ENCODE results near the gene FGD3. TPM values are rescaled to one million over a fixed set of nuclear protein-coding genes. Genes with fewer than 3 reads are reported as not detected.

Gene FGD3
- total and polyA plus RNA-seq, 4 donors, result 5.8 to 17.2 (median 10.8) TPM

DNA sequence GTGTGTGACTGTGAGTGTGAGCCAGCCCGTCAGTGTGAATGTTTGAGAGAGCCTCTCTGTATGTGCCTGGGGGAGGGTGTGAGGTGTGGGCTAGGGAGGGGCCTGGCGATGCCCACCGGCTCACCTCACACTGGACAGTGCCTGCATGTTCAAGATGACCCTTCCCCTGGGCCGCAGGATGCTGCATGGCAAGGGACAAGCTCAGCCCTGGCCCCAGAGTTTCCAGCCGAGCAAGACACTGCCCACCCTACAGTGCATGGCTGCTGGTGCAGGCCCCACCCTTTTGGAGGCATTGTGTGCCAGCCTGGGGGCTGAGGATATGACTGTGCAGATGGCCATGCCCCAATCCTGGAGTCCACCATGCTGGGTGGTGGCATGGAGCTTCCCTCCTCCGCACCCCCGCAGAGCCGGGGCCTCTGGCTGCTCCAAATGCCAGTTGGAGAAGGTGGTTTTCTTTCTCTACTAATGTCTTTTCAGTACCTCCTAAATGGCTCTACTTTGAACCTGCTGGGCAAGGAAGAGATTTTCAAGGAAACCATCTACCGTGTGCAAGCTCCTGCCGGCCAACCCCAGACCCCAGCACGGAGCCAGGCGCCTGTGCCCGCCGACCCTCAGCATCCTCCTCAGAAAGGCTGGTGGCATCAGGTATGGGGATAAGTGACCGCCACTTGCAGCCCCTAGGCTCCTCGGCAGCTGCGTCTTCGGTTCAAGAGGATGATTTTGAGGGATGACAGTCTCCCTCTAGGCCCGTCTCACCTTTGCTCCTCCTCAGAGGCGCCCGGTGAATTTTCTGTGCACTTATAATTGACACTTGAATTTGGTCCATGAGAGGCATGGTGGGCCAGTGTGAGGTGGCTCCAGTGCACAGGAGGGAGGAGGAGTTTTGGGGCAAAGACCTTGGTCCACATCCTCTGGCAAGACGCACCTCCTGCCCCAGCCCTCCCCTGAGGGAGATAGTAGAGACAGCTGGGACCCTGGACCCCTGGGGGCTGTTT is 27.7 kb downstream of the FGD3 start:
- 90% methylated on average over 12 of the region's 22 CpGs for WGBS (ENCODE audit: insufficient coverage)
- Histone ChIP-seq H3K9me3 (ENCODE audit: control insufficient read depth, insufficient read depth, low read length) (no peaks in the 10 kb centered on the region), H3K4me3 (ENCODE audit: low read depth, low read length) (no peak overlapping the region), H3K27me3 (ENCODE audit: control insufficient read depth, insufficient read depth, low read length) (no peaks in the 10 kb centered on the region), H3K27ac (ENCODE audit: low read depth, low read length) (no peak overlapping the region), H3K4me1 (ENCODE audit: control insufficient read depth, insufficient read depth, low read length) (peaks cover 10% of the 10 kb centered on the region), H3K36me3 (ENCODE audit: control insufficient read depth, insufficient read depth, low read length) (peaks cover 34% of the 10 kb centered on the region)
- DNase-seq (ENCODE audit: low read depth in 4 of 6, low spot score in 6 of 6), result no peak

DNA sequence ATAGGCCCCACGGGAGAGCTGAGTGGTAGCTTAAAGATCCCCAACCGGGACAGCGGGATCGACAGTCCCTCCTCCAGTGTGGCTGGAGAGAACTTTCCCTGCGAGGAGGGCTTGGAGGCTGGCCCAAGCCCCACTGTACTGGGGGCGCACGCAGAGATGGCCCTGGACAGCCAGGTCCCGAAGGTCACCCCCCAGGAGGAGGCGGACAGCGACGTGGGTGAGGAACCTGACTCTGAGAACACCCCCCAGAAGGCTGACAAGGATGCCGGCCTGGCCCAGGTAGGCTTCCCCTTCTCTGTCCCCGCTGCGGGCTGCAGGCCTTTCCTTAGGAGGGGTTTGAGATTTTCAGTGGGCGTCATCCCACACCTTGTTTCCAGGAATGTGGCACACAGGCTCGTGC is 29.1 kb downstream of the FGD3 start:
- no peaks in the 10 kb centered on the region for H3K27me3 ChIP-seq (ENCODE audit: control insufficient read depth, insufficient read depth, low read length)
- H3K27ac ChIP-seq (ENCODE audit: low read depth, low read length), result no peak overlapping the region
- 85% methylated on average over 16 of the region's 16 CpGs for WGBS (ENCODE audit: insufficient coverage)
- no peaks in the 10 kb centered on the region for H3K9me3 ChIP-seq (ENCODE audit: control insufficient read depth, insufficient read depth, low read length)
- peaks cover 34% of the 10 kb centered on the region for H3K36me3 ChIP-seq (ENCODE audit: control insufficient read depth, insufficient read depth, low read length)
- no peak overlapping the region for H3K4me3 ChIP-seq (ENCODE audit: low read depth, low read length)
- H3K4me1 ChIP-seq (ENCODE audit: control insufficient read depth, insufficient read depth, low read length), result no peaks in the 10 kb centered on the region
- DNase-seq (ENCODE audit: low read depth in 4 of 6, low spot score in 6 of 6), result no peak

DNA sequence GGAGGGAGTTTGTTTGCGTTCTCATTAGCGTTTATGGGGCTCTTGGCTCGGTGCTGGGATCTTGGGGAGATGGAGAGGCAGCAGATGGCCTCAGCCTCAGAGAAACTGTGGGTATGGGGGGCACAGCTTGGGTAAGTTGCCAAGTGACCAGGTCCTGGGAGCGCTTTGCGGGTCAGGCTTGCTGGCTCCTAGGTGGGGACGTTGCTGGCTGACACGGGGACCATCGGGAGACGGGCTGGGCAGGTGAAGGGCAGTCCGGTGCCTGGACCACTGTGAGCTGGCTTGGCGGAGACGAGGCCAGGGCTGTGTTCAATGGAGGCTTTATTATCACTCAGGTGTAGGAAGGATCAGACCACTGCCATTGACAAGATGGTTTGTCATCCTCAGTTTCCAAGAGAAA is 30.0 kb downstream of the FGD3 start:
- Histone ChIP-seq H3K36me3 (ENCODE audit: control insufficient read depth, insufficient read depth, low read length) (peaks cover 34% of the 10 kb centered on the region), H3K4me3 (ENCODE audit: low read depth, low read length) (no peak overlapping the region), H3K27me3 (ENCODE audit: control insufficient read depth, insufficient read depth, low read length) (no peaks in the 10 kb centered on the region), H3K27ac (ENCODE audit: low read depth, low read length) (no peak overlapping the region), H3K4me1 (ENCODE audit: control insufficient read depth, insufficient read depth, low read length) (no peaks in the 10 kb centered on the region), H3K9me3 (ENCODE audit: control insufficient read depth, insufficient read depth, low read length) (no peaks in the 10 kb centered on the region)
- 92% methylated on average over 12 of the region's 12 CpGs for WGBS (ENCODE audit: insufficient coverage)
- no peak for DNase-seq (ENCODE audit: low read depth in 4 of 6, low spot score in 6 of 6)

DNA sequence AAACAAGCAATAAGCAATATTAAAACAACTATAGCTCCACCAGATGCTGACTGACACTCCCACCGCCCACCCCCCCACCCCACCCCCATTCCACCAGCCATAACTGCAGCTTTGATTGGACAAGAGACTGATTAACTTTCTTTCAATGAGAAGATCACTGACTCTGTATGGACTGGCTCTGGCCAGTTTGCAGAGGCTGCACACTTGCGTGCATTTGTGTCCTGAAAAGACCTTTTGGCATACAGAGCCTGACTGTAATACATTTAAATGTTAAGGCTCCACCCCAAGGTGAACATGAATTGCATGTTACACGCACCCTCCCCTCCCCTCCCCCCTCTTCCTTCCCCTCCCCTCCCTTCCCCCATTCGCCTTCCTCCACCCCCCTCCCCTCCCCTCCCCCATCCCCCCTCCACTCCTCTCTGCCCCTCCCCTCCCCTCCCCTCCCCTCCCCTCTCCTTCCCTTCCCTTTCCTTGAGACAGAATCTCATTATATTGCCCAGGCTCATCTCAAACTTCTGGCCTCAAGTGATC is 31.1 kb downstream of the FGD3 start:
- no peak overlapping the region for H3K4me3 ChIP-seq (ENCODE audit: low read depth, low read length)
- no peaks in the 10 kb centered on the region for H3K27me3 ChIP-seq (ENCODE audit: control insufficient read depth, insufficient read depth, low read length)
- DNase-seq (ENCODE audit: low read depth in 4 of 6, low spot score in 6 of 6), result no peak
- no peak overlapping the region for H3K27ac ChIP-seq (ENCODE audit: low read depth, low read length)
- H3K4me1 ChIP-seq (ENCODE audit: control insufficient read depth, insufficient read depth, low read length), result no peaks in the 10 kb centered on the region
- peaks cover 34% of the 10 kb centered on the region for H3K36me3 ChIP-seq (ENCODE audit: control insufficient read depth, insufficient read depth, low read length)
- WGBS (ENCODE audit: insufficient coverage), result 50% methylated on average over 1 of the region's 4 CpGs
- H3K9me3 ChIP-seq (ENCODE audit: control insufficient read depth, insufficient read depth, low read length), result no peaks in the 10 kb centered on the region

DNA sequence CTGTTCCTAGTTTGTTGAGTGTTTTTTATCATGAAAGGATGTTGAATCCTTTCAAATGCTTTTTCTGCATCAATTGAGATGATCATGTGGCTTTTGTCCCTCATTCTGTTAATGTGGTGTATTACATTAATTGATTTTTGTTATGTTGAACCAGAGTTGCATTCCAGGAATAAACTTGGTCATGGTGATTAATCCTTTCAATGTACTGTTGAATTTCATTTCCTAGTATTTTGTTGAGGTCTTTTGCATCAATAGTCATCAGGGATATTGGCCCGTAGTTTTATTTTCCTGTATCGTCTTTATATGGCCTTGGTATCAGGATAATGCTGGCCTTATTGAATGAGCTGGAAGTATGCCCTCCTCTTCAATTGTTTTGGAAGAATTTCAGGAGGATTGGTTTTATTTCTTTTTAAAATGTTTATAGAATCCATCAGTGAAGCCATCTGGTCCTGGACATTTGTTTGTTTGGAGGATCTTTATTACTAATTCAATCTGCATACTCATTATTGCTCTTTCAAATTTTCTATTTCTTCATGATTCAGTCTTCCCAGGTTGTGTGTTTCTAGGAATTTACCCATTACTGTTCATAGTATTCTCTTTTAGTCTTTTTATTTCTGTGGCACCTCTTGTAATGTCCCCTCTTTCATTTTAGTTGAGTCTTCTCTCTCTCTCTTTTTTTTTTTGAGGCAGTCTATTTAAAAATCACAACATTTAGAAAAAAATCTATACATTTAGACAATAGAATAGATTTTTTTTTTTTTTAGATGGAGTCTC is 32.1 kb downstream of the FGD3 start:
- Histone ChIP-seq H3K4me1 (ENCODE audit: control insufficient read depth, insufficient read depth, low read length) (no peaks in the 10 kb centered on the region), H3K4me3 (ENCODE audit: low read depth, low read length) (no peak overlapping the region), H3K9me3 (ENCODE audit: control insufficient read depth, insufficient read depth, low read length) (peaks cover 6% of the 10 kb centered on the region), H3K27ac (ENCODE audit: low read depth, low read length) (no peak overlapping the region), H3K27me3 (ENCODE audit: control insufficient read depth, insufficient read depth, low read length) (no peaks in the 10 kb centered on the region), H3K36me3 (ENCODE audit: control insufficient read depth, insufficient read depth, low read length) (peaks cover 31% of the 10 kb centered on the region)
- no CpG with 5 or more reads among the region's 2 CpGs for WGBS (ENCODE audit: insufficient coverage)
- DNase-seq (ENCODE audit: low read depth in 4 of 6, low spot score in 6 of 6), result peak in 1 of 6 donors; percentile 25

DNA sequence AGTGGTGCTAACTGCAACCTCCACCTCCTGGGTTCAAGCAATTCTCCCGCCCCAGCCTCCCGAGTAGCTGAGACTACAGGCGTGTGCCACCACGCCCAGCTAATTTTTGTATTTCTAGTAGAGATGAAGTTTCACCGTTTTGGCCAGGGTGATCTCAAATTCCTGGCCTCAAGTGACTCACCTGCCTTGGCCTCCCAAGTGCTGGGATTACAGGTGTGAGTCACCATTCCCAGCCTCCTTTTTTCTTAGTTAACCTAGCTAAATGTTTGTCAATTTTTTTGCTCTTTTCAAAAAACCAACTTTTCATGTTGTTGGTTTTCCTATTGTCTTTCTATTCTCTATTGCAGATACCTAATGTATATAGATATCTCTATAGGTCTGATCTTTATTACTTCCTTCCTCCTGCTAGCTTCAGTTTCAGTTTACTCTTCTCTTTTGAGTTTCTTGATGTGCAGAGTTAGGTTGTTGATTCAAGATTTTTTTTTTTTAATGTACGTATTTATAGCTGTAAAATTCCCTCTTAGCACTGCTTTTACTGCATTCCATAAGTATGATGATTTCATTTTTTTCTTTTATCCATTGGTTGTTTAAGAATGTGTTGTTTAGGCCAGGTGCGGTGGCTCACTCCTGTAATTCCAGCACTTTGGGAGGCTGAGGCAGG is 32.9 kb downstream of the FGD3 start:
- Histone ChIP-seq H3K36me3 (ENCODE audit: control insufficient read depth, insufficient read depth, low read length) (peaks cover 23% of the 10 kb centered on the region), H3K27me3 (ENCODE audit: control insufficient read depth, insufficient read depth, low read length) (no peaks in the 10 kb centered on the region), H3K27ac (ENCODE audit: low read depth, low read length) (no peak overlapping the region), H3K4me1 (ENCODE audit: control insufficient read depth, insufficient read depth, low read length) (no peaks in the 10 kb centered on the region), H3K9me3 (ENCODE audit: control insufficient read depth, insufficient read depth, low read length) (peaks cover 6% of the 10 kb centered on the region), H3K4me3 (ENCODE audit: low read depth, low read length) (no peak overlapping the region)
- 83% methylated on average over 1 of the region's 7 CpGs for WGBS (ENCODE audit: insufficient coverage)
- DNase-seq (ENCODE audit: low read depth in 4 of 6, low spot score in 6 of 6), result no peak

DNA sequence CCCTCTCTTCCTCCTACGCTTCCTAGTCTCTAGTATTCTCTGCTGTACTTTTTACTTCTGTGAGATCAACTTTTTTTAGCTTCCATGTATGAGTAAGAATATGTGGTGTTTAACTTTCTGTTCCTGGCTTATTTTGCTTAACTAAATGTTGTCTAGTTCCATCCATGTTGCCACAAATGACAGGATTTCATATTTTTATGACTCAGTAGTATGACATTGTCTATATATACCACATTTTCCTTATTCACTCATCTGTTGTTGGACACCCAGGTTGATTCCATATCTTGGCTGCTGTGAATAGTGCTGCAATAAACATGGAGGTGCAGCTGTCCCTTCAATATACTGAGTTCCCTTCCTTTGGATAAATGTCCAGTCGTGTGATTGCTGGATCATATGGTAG is 34.8 kb downstream of the FGD3 start:
- H3K36me3 ChIP-seq (ENCODE audit: control insufficient read depth, insufficient read depth, low read length), result peaks cover 5% of the 10 kb centered on the region
- H3K27ac ChIP-seq (ENCODE audit: low read depth, low read length), result no peak overlapping the region
- DNase-seq (ENCODE audit: low read depth in 4 of 6, low spot score in 6 of 6), result no peak
- no CpG with 5 or more reads among the region's 2 CpGs for WGBS (ENCODE audit: insufficient coverage)
- no peaks in the 10 kb centered on the region for H3K27me3 ChIP-seq (ENCODE audit: control insufficient read depth, insufficient read depth, low read length)
- no peak overlapping the region for H3K4me3 ChIP-seq (ENCODE audit: low read depth, low read length)
- no peaks in the 10 kb centered on the region for H3K4me1 ChIP-seq (ENCODE audit: control insufficient read depth, insufficient read depth, low read length)
- H3K9me3 ChIP-seq (ENCODE audit: control insufficient read depth, insufficient read depth, low read length), result peaks cover 6% of the 10 kb centered on the region

DNA sequence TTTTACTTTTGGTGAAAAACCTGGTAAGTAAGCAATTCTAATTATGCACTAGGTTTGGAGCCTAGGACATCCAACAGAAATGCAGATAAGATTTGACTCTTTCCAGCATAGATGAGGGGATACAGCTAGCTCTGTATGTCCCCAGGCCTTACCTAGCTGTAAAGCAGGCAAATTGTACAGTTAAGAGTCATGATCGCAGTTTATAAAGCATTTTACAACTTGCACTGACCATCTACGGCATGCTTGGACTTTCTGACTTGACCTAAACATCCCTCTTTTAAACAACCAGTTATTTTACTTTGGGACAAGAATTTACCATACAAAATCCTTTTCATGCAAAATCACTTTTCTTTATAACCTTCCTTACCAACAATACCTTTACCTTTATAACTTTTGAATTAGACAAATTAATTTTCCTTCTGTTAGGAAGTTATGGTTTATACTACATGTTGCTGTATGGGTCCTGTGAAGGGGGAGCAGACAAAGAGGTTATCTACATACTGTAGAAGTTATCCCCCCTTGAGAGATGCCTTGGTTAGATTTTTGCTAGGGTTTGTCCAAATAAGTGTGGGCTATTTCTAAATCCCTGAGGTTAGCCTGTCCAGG is 36.8 kb downstream of the FGD3 start:
- WGBS (ENCODE audit: insufficient coverage), result 86% methylated on average over 2 of the region's 2 CpGs
- Histone ChIP-seq H3K9me3 (ENCODE audit: control insufficient read depth, insufficient read depth, low read length) (peaks cover 6% of the 10 kb centered on the region), H3K27me3 (ENCODE audit: control insufficient read depth, insufficient read depth, low read length) (no peaks in the 10 kb centered on the region), H3K4me3 (ENCODE audit: low read depth, low read length) (no peak overlapping the region), H3K36me3 (ENCODE audit: control insufficient read depth, insufficient read depth, low read length) (no peaks in the 10 kb centered on the region), H3K27ac (ENCODE audit: low read depth, low read length) (no peak overlapping the region), H3K4me1 (ENCODE audit: control insufficient read depth, insufficient read depth, low read length) (no peaks in the 10 kb centered on the region)
- no peak for DNase-seq (ENCODE audit: low read depth in 4 of 6, low spot score in 6 of 6)

DNA sequence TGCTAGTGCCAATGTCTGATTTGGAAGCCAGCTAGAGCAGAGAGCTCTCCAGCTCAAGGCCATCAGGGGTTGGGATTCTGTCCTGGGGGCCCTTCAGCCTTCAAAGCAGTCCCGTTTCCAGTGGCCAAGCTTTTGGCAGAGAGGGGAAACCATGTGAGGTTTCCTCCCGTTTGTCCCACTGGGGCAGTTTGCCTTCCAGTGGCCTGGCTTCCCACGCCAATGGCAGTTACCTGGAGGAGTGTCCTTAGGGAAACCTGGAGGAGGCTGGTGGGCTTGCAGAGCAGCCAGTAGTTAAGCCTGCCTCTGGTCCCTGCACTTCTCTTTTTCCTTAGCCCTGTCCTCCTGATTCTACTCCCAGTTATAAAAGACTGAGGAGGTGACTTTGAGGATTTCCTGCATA is 37.7 kb downstream of the FGD3 start:
- Histone ChIP-seq H3K4me3 (ENCODE audit: low read depth, low read length) (no peak overlapping the region), H3K27ac (ENCODE audit: low read depth, low read length) (no peak overlapping the region), H3K27me3 (ENCODE audit: control insufficient read depth, insufficient read depth, low read length) (no peaks in the 10 kb centered on the region), H3K9me3 (ENCODE audit: control insufficient read depth, insufficient read depth, low read length) (peaks cover 6% of the 10 kb centered on the region), H3K4me1 (ENCODE audit: control insufficient read depth, insufficient read depth, low read length) (no peaks in the 10 kb centered on the region), H3K36me3 (ENCODE audit: control insufficient read depth, insufficient read depth, low read length) (no peaks in the 10 kb centered on the region)
- no peak for DNase-seq (ENCODE audit: low read depth in 4 of 6, low spot score in 6 of 6)
- 86% methylated on average over 3 of the region's 3 CpGs for WGBS (ENCODE audit: insufficient coverage)

Data from spinal cord (tissue), 10 donors.